HG02970 (cell line): ENCODE data around the gene ABHD10.

Experiments used
- ATAC-seq: cut with Tn5 transposase; IDR thresholded peaks from one replicate; pipeline ENCODE4 v1.9.1; 2021; ENCODE audit warnings: mild to moderate bottlenecking, moderate library complexity, moderate number of reproducible peaks; ENCODE audit not compliant: unreplicated experiment, low FRiP score

The ABHD10 gene

DNA sequence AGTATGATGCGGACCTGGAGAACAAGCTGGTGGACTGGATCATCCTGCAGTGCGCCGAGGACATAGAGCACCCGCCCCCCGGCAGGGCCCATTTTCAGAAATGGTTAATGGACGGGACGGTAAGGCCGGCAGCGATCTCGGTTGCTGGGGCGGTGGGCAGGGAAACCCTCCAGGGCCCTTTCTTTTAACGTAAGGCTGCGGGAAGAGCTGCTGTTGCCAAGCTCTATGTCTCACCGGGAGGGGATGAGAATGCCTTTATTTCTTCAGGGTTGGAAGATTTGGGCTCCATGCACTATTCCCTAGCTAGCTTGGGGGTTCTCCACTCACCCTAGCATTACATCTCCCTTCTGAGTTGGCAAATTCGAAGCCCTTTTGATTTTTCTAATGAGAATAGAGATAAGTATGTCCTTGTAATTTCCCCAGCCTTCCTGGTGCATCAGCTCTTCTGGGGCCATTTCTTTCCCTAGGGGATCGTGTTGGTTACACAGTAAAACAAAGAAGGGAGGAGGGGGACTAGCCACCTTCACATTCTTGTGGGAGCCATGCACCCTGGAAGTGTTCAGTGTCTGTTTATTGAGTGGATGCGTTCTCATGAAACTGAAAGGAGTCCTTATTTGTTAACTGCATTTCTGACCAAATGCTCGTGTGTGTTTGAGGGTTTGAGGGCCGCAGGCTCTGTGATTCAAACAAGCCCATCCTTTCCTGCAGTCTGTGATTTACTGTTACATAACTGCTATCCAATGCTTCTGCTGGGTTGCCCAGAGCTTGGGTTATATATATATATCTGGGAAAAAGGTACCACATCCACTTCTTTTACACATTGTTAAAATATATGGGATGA is 20.9 kb downstream of the ABHD10 start:
- ATAC-seq, result no peak

DNA sequence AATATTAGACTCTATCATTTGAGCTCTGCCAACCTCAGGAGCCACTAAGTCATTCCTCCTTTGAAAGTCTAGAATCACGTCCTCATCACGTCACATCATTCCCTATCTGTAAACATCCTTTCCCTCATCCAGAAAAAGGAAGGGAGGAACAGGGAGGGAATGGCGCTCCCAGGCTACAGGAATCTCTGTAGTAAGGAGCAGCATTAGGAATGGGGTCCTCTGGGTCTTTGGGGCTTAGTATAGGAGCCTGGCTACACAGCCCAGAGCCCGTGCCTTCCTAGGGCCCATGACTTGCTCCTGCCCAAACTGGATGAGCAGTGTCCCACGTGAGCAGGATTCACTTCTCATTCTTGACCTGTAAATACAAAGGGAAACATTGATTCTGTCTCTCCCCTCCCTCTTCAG is 21.5 kb downstream of the ABHD10 start:
- ATAC-seq, result no peak

GRCh38 chr3:112000966-112001365 is 22.1 kb downstream of the ABHD10 start:
- no peak for ATAC-seq

DNA sequence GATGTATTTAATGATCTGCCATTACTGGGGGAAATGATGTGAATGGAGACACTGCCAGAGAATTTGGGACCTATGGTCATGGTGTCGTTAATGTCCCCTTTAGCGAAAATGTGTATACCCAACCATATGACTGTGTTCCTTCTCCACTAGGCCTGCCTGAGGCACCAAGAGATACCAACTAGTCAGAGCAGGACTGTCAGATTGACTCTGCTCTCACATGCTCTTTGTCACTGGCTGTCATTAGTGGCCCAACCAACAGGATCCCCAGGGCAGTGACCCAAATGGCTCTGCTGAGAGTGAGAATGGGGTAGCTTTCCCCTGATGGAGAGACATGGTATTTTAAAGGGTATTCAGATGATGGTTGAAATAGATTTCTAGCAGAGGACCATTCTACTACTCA is 22.7 kb downstream of the ABHD10 start:
- ATAC-seq, result no peak

DNA sequence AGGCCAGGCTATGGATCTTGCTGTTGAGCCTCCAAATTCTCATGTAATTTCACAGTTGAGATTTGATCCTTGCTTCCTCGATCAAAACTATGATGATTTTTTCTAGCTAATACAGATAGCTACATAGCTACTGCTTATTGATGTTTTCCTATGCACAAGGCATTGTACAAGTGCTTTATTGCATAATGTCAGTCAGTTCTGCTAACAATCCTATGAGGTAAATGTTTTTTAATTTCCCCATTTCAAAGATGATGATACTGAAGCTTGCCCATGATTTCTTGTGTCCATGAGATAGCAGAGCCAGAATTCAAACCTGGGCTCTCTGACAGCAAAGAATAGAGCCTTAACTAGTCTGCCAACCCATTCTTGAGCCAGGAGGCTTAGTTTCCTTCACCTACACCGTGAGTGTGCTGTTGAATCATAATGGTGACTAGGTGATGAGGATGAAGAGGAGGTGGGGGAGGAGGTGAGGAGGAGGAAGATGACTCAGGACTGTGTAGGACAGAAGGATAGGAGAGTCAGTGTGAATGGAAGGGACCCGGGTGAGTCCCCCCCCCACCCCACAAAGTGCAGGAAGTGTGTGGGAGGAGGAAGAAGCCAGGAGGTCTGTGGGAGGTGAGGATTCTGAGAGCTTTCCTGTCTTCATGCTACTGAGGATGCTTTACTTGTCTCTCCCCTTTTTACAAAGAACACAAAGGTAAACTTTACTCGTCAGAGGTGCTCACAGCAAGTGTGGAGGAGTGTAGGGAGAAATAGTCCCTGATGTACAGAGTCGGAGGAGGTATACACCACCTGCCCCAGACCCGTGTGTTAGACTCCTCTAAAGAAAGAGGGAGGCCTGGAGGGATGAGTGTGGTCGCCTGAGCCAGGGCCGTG is 23.5 kb downstream of the ABHD10 start:
- no peak for ATAC-seq

DNA sequence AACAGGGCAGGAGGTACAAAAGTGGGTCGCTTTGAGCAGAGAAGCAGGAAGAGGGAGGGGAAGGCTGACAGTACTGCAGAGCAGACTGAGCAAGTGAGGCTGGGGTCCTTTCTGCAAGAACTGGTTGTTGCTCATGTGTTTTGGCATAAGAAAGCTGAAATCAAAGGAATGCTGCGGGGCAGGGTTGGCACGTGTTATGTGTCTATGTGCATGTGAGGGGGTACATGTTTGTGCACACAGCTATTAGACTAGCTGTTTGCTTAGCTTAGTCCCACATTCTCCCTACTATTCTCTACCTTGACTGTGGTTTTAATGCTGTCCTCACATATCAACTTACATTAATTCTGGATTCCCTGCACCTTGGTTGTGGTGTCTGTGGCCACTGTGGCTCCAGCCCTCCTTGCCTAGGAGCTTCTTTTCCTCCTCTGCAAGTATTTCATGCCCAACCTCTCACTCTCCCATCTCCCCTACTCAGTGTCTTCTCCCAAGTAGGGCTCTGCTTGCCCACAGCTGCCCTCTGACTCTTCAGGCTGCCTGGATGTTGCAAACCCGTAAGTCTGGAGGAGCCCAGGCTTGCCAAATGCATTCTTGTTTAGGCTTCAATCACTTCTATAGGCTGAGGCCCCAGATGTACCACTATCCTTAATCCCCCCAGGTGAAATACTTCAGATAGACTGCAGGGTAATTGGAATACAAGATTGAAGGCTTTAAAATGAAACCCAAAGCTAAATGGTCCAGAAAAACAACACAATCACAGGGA is 24.7 kb downstream of the ABHD10 start:
- ATAC-seq, result no peak

GRCh38 chr3:112004187-112004586 is 25.4 kb downstream of the ABHD10 start:
- ATAC-seq, result no peak

DNA sequence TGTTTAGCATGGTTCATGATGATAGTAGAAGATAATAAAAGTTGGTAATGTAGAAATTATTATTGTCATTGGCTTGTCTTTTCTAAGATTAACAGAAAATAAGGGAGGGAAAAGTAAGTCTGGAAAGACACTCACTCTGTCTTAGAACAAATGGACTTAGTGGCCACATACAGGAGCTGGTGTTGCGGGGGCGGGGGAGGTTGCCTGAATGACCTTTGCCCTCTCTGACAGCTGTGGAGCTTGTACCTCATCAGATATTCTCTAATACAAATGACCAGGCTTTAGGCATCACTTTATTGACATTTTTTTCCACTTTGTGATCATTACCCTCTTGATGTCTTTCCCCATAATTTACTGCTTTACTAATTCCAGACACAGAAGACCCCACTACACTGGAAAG is 25.8 kb downstream of the ABHD10 start:
- no peak for ATAC-seq

GRCh38 chr3:112005091-112005672 is 26.4 kb downstream of the ABHD10 start:
- ATAC-seq, result no peak

DNA sequence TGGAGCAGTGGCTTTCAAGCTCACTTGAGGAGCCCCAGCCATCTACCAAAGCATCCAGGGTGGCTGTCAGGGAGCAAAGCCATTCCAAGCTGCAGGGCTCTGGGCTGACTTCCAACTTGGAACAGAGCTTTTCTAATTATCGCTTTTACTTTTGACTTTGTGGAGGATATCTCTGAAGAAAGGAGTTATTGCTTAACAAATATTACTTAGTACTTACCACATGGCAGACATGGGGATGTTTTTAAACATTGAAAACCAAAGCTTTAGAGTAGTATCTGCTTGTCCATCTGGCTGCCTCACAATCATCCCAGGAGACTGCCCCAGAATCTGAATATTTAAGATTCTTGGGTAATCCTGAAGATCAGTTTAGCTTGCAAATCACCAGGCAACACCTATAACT is 28.8 kb downstream of the ABHD10 start:
- ATAC-seq, result no peak

DNA sequence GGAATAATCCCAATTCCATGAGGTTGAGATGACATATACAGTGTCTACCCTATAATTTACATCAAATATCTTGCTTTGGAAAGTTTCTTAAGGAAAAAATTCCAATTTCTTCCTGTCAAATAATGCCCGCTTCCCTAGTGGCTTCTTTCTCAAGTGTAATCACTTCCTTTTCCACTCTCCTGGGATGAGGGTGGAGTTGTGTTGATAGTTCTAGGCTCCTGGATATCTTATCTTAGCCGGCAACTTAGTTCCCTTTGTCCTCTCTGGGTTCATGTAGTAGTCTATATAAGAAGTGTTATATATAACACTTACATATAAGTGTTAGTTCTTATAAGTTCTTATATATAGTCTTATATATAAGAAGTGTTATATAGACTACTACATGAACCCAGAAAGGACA is 30.8 kb downstream of the ABHD10 start:
- ATAC-seq, result no peak

- no peak for ATAC-seq
Observed at GRCh38 chr3:112010636-112011035, 31.8 kb downstream of the ABHD10 start.

DNA sequence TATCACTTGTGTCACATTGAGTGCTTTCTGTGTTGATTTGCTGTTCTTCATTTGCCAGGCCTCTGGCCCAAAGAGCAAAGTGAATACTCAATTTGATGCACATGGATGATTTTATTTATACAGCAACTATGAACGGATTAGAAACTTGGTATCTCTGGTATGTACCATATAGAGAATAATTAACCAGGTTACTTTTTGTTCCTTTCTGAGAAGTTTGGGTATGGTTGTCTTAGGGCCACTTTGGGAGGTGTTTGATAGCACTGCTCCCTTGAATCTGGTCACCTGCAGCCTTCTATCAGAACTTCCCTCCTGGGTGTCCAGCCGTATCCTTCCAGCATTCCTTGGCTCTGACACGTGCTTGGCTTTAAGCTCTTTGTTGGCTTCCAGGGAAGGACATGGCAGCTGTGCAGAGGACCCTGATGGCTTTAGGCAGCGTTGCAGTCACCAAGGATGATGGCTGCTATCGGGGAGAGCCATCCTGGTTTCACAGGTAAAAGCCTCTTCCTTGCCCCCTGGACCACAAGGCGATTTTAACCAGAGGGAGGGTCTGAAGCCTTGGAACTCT is 32.6 kb downstream of the ABHD10 start:
- no peak for ATAC-seq

GRCh38 chr3:112012205-112012992 is 33.6 kb downstream of the ABHD10 start:
- no peak for ATAC-seq

DNA sequence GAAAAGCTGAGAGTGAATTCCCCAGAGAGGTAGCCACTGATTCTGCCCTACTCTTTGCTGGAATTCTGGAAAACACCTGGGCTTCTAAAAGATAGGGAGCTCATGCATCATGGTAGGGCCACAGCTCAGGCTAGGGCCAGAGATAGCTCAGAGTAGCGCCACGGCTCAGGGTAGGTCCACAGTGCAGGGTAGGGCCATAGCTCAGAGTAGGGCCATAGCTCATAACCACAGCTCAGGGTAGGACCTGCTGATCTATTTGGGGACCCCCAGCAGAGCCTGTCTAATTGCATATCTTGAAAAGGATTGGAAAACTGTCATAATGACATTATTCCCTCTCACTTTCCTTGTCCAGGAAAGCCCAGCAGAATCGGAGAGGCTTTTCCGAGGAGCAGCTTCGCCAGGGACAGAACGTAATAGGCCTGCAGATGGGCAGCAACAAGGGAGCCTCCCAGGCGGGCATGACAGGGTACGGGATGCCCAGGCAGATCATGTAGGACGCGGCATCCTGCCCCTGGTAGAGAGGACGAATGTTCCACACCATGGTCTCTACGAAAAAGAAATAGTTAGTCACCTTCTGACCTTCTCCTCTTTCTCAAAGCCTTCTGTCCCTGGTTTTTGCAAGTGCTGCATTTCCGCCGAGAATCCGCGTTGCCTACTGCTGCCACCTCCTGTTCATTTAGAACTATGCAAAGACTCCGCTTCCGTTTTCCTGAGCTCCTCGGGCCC is 34.4 kb downstream of the ABHD10 start:
- peak; percentile 64 for ATAC-seq

DNA sequence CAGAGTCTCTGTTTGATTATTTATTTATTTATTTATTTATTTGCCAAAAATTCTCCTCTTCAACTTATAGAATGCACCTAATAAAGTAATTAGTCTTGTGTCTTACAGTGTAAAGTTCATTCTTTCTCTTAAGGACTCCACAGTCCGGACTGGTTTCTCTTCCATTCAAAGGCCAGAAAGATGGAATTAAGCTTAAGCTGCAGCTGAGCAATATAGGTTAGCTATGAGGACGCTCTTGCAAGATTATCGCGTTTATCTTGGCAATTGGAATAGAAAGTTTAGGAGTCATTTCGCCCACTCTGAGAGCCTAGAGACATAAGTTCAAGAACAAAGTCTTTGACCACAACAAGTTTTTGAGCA is 34.9 kb downstream of the ABHD10 start:
- no peak for ATAC-seq

DNA sequence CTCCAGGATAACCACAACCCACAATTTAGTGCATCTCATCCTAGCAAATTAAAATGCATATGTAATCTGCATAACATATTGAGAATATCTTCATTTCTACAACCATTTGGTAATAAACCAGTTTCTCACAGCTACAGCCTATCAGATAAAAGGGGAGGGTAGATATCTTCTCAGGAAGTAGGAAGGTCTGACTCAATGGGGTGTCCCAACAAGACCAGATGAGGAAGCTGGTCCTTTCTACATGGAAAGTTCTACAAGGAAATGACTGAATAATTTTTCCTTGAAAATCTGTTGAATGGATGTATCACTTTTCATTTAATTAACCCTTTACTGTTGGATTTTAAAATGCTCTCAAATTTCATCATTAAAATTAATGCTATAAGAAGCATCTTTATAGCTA is 38.3 kb downstream of the ABHD10 start:
- ATAC-seq, result no peak

GRCh38 chr3:112018712-112019111 is 39.9 kb downstream of the ABHD10 start:
- no peak for ATAC-seq

DNA sequence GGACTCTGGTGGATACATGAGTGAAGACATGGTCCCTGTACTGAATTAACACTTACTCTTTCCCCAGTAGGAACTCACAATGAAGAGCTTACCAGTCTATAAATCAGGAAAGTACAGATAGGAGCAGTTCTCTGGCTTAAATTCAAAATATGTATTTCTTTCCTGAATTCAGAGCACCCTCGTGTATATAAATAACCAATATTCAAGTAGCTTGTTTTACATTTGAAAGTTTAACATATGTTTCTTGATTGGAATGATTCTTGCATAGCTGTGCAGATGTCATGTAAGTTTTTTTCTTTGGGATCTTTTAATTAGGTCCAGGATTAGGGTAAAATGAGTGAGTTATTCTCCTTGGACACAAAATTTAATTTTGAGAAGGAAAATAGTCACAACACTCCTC is 40.9 kb downstream of the ABHD10 start:
- no peak for ATAC-seq
